ENCODE data around the gene GCG. TPM values are rescaled to one million over a fixed set of nuclear protein-coding genes. Genes with fewer than 3 reads are reported as not detected.

The GCG gene
- total RNA-seq, 4 donors from 2014 or later: not detected

GRCh38 chr2:162188451-162188850 lies 36.4 kb upstream of the GCG start:
- 59 to 86% methylated on average over 3 of the region's 3 CpGs for WGBS, 2 donors (ENCODE audit: low coverage in 1 of 2)
- Histone ChIP-seq H3K36me3 (no peaks in the 10 kb centered on the region), H3K9me3 (no peaks in the 10 kb centered on the region), H3K27ac (no peak overlapping the region), H3K4me1 (no peaks in the 10 kb centered on the region), H3K27me3 (no peaks in the 10 kb centered on the region), H3K4me3 (no peak overlapping the region)
- no peak for ATAC-seq
- TF ChIP-seq CTCF (IDR thresholded peaks at IDR 0.05): no peak
- no peak for TF ChIP-seq POLR2AphosphoS5 (IDR thresholded peaks at IDR 0.05)
- TF ChIP-seq EP300 (IDR thresholded peaks at IDR 0.05): no peak
- no peak for TF ChIP-seq POLR2A (IDR thresholded peaks at IDR 0.05)

DNA sequence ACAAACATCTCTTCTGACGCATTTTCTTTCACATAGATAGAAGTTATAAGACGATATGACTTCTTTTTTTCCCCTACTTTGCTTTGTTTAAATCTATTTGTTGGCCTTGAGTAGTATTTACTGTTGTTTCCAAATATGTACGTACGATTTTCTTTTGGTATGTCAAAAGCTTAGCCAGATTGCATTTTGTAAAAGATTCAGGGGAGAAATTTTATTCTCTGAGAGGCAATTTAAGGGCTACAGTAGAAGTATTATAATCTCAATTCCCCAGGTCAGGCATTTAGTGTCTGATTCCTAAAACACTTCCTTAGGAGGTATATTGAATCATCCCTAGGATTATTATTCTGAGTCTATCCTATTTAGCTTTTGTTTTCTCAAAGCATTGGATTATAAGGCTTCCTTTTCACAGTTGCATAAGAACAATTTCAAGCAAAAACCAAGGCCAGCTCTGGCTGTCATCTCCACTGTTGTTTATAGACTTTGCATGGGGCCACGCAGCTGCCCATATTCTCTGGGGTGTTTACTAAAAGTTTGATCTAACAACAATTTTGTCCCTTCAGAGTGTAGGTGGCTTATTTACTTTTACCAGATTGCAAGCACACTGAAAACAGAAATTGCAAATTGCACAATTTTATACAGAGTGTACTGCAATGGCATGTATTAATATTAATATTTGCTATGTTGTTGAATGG lies 33.6 kb upstream of the GCG start:
- TF ChIP-seq CTCF (IDR thresholded peaks at IDR 0.05): no peak
- no peak for TF ChIP-seq POLR2AphosphoS5 (IDR thresholded peaks at IDR 0.05)
- TF ChIP-seq POLR2A (IDR thresholded peaks at IDR 0.05): no peak
- TF ChIP-seq EP300 (IDR thresholded peaks at IDR 0.05): no peak
- H3K27ac ChIP-seq: no peak overlapping the region
- ATAC-seq: no peak
- 82 to 84% methylated on average over 4 to 5 of the region's 5 CpGs for WGBS, 2 donors (ENCODE audit: low coverage in 1 of 2)
- H3K9me3 ChIP-seq: no peaks in the 10 kb centered on the region
- no peak overlapping the region for H3K4me3 ChIP-seq
- no peaks in the 10 kb centered on the region for H3K4me1 ChIP-seq
- H3K27me3 ChIP-seq: no peaks in the 10 kb centered on the region
- H3K36me3 ChIP-seq: no peaks in the 10 kb centered on the region

GRCh38 chr2:162184821-162185450 lies 32.9 kb upstream of the GCG start:
- TF ChIP-seq EP300 (IDR thresholded peaks at IDR 0.05) (no peak), CTCF (IDR thresholded peaks at IDR 0.05) (no peak), POLR2A (IDR thresholded peaks at IDR 0.05) (no peak), POLR2AphosphoS5 (IDR thresholded peaks at IDR 0.05) (no peak)
- Histone ChIP-seq H3K36me3 (no peaks in the 10 kb centered on the region), H3K27ac (no peak overlapping the region), H3K9me3 (no peaks in the 10 kb centered on the region), H3K4me1 (no peaks in the 10 kb centered on the region), H3K4me3 (no peak overlapping the region), H3K27me3 (no peaks in the 10 kb centered on the region)
- no peak for ATAC-seq
- 20 to 30% methylated on average over 2 of the region's 2 CpGs for WGBS, 2 donors (ENCODE audit: low coverage in 1 of 2)

DNA sequence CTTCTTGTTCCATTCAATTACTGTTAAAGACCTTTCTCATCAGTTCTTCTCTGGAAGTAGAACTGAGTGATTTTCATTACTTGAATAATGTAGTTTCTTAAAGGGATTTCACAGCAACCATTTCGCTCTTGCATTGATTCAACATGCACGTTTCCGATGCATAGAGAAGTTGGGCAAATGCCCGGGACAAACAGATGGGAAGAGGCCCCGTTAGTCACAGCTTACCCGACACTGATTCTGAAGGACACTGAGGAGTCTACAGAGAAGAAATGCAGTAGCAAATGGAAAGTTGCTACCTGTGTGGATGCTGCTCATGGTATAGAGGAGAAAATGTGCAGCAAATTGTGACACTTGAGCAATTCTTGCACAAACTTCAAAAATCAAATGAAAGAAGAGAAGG lies 32.3 kb upstream of the GCG start:
- no peak overlapping the region for H3K27ac ChIP-seq
- ATAC-seq: no peak
- H3K36me3 ChIP-seq: no peaks in the 10 kb centered on the region
- H3K27me3 ChIP-seq: no peaks in the 10 kb centered on the region
- TF ChIP-seq POLR2AphosphoS5 (IDR thresholded peaks at IDR 0.05): no peak
- TF ChIP-seq EP300 (IDR thresholded peaks at IDR 0.05): no peak
- TF ChIP-seq POLR2A (IDR thresholded peaks at IDR 0.05): no peak
- no peak for TF ChIP-seq CTCF (IDR thresholded peaks at IDR 0.05)
- no peak overlapping the region for H3K4me3 ChIP-seq
- WGBS, 2 donors (ENCODE audit: low coverage in 1 of 2): 83 to 96% methylated on average over 4 to 6 of the region's 6 CpGs
- H3K9me3 ChIP-seq: no peaks in the 10 kb centered on the region
- H3K4me1 ChIP-seq: no peaks in the 10 kb centered on the region

DNA sequence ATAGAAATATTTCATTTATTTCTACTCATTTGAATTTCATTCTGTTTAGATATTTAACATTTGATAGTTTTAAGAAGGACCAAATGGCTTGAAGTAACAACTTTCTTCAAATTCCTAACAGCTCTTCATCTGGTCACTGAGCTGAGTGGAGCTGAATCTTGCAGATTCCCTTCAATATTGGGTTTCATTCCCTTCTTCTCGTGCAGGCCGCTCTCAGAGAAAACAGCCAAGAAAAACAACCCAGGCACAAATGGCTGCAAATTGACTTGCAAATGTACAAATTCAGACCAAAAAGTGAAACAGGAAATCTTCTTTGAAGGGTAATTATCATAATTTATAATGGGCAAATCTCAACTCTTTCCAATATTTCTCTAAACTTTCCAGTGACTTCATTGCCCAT lies 30.3 kb upstream of the GCG start:
- WGBS, 2 donors (ENCODE audit: low coverage in 1 of 2): 76 to 77% methylated on average over 2 of the region's 2 CpGs
- no peaks in the 10 kb centered on the region for H3K36me3 ChIP-seq
- H3K27me3 ChIP-seq: no peaks in the 10 kb centered on the region
- no peaks in the 10 kb centered on the region for H3K9me3 ChIP-seq
- TF ChIP-seq POLR2AphosphoS5 (IDR thresholded peaks at IDR 0.05): no peak
- no peak for TF ChIP-seq POLR2A (IDR thresholded peaks at IDR 0.05)
- no peak for TF ChIP-seq CTCF (IDR thresholded peaks at IDR 0.05)
- no peak for TF ChIP-seq EP300 (IDR thresholded peaks at IDR 0.05)
- ATAC-seq: no peak
- H3K4me1 ChIP-seq: no peaks in the 10 kb centered on the region
- H3K27ac ChIP-seq: no peak overlapping the region
- no peak overlapping the region for H3K4me3 ChIP-seq

Data from gastroesophageal sphincter (tissue), 4 donors.